Activated naive CD8-positive, alpha-beta T cell treated with anti-CD3 and anti-CD28 coated beads, Interleukin-2, amount 50 U/mL, for 16 hours (primary cell): Measurements from ENCODE around the gene ZNF212.
"Not testable (repeated sequence)": the region's sequence is repeated elsewhere in the genome, so short reads cannot be mapped to it uniquely, and the experiment has no call there.

Experiments used
- DNase-seq: peaks from one replicate; pipeline ENCODE4 v3.0.0-alpha.2; 2020; ENCODE audit warnings: low read depth, low spot score

The ZNF212 gene

DNA sequence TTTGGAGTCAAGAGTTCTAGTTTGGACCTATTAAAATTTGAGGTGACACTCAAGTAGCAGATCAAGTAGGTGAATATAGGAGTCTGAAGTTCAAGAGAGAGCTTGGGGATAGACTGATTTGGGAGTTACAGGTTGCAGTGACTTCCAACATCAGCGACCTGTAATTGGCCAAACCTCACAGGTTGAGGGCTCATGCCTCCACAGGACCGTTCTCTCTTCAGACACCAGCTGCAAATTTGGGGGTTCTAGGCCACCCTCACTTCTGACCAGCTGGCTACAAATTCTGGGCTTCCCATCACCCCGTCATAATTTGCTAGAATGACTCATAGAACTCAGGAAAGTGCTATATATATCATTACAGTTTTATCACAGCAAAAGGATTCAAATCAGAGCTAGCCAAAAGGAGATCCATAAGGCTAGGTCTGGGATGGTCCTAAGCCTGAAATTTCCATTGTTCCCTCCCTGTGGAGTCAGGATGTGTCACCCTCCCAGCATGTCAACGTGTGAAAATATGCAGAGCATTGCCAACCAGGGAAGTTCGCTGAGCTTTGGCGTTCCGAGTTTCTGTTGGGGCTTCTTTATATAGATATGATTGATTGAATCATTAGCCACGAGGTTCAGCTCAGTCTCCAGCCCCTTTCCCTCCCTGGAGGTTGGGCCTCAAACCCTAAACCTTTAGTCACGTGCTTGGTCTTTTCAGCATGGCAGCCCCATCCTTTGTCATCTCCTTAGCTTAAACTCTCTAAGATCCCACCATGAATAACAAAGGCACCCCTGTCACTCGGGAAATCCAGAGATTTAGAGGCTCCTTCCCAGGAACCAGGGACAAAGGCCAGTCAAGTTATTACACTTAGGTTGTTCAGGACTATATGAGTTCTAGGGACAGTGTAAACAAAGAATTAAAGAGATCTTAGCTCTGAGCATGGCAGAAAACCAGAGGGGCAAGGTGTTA is 20.7 kb upstream of the ZNF212 start:
- DNase-seq, result no peak

GRCh38 chr7:149220534-149220933 is 18.9 kb upstream of the ZNF212 start:
- DNase-seq, result no peak

DNA sequence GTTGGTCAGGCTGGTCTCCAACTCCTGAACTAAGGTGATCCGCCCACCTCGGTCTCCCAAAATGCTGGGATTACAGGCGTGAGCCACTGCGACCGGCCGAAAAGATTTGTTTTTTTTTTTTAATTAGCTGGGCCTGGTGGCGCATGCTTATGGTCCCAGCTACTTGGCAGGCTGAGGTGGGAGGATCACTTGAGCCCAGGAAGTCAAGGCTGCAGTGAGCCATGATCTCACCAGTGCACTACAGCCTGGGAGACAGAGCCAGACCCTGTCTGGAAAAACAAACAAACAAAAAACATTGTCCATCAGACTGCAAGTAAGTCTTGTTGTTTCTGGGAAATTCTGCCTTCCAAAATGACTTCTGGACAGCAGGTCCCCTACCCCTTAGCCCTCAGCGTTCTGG is 16.3 kb upstream of the ZNF212 start:
- no peak for DNase-seq

GRCh38 chr7:149223761-149224160 is 15.7 kb upstream of the ZNF212 start:
- no peak for DNase-seq

GRCh38 chr7:149224352-149224751 is 15.1 kb upstream of the ZNF212 start:
- no peak for DNase-seq

GRCh38 chr7:149225106-149225505 is 14.3 kb upstream of the ZNF212 start:
- DNase-seq, result no peak

DNA sequence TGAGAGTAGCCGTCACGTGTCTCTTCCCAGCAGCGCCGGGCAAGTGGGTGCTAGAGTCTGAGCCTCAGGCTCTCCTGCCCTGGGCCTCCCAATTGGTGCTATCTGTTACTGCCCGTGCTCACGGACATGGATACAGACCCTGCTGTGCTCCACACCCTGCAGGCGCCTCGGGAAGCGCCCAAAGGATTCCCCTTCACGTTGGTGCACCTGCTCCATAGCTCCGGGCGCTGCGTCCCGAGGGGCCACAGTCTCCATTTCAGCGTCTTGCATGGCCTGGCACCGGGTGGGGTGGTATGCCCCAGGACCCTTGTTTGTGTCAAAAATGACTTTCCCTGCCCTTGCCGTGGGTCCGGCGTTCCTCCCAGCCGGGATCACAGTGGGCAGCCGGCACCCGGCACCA is 13.8 kb upstream of the ZNF212 start:
- DNase-seq, result no peak

DNA sequence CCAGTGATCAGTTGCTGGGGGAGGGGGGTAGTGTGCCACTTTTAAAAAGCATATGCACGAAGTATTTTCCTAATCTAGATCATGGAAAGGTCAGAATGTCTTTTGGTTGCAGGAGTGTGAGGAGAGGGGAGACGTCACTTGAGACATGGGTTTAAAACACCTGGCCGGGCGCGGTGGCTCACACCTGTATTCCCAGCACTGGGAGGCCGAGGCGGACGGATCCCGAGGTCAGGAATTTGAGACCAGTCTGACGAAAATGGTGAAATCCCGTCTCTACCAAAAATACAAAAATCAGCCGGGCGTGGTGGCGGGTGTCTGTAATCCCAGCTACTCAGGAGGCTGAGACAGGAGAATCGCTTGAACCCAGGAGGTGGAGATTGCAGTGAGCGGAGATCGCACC is 13.1 kb upstream of the ZNF212 start:
- not testable (repeated sequence) for DNase-seq

DNA sequence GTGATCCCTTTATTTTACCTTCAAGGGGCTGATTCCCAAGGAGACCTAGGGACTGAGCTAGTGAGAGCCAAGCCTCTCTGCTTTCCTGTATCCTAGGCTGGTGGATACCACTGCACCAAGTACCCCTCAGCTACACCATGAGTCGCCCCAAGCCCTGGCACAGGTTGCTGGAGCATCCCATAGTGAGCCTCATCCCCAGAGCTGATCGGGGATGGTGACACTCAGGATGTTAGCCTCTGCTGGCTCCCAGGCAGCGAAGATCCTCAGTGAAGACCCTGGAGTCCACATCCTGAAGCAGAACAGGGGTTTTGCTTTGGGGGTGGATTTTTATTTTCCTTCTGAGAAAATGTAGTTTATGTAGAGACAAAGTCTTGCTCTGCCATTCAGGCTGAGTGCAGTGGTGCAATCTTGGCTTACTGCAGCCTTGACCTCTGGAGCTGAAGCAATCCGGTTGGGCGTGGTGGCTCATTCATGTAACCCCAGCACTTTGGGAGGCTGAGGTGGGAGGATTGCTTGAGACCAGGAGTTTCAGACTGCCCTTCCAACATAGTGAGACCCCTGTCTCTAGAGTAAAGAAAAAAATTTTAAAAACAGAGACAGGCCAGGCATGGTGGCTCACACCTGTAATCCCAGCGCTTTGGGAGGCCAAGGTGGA is 12.5 kb upstream of the ZNF212 start:
- no peak for DNase-seq

- DNase-seq, result no peak
Measured at GRCh38 chr7:149228831-149229471, 10.5 kb upstream of the ZNF212 start.

- DNase-seq, result no peak
Measured at GRCh38 chr7:149229526-149229925, 9.9 kb upstream of the ZNF212 start.

DNA sequence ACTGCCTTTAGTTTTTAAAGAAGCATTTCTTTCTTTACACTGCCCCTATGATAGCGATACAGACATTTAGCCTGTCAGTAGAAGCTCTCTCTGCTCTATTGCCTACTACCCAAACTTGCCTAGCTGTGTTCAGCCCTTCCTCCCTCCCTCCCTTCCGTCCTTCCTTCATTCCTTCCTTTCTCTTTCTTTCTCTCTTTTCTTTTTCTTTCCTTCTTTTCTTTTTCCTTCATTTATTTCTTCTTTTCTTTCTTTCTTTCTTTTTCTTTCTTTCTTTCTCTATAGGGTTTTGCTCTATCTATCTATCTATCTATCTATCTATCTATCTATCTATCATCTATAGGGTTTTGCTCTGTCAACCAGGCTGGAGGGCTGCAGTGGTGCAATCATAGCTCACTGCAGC is 7.1 kb upstream of the ZNF212 start:
- no peak for DNase-seq

DNA sequence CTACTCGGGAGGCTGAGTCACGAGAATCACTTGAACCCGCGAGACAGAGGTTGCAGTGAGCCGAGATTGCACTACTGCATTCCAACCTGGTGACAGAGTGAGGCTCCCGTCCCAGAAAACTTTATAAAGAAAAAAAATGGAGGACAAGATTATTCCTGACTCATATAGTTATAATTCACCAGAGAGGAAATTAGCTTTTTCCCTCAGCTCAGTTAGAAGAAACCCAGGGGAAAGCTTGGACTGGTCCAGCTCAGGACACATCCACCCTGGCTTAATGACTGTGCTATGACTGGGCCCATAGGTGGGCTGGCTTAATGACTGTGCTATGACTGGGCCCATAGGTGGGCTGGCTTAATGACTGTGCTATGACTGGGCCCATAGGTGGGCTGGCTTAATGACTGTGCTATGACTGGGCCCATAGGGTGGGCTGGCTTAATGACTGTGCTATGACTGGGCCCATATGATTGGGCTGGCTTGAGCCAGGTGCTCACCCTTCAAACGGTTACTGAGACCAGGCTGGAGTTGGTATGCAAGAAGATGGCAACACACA is 5.7 kb upstream of the ZNF212 start:
- not testable (repeated sequence) for DNase-seq

DNA sequence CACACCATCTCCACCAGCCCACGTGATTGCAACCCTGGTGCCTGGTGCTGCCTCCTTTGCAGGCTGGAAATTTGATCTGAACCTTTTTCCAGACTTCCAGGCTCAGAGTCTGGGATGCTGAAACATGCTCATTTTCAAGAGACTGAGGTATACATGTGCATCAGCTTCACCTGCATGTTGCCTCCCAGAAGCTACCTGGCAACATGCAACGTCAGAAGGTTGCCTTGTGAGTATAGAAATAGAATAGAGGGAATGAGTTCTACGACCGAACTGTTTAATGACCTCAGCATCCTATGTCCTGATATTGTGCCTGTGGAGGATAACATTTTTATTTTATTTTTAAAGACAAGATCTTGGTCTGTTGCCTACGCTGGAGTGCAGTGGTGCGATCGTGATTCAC is 1.9 kb upstream of the ZNF212 start:
- DNase-seq, result no peak

GRCh38 chr7:149238051-149238450 is 1.4 kb upstream of the ZNF212 start:
- DNase-seq, result no peak

DNA sequence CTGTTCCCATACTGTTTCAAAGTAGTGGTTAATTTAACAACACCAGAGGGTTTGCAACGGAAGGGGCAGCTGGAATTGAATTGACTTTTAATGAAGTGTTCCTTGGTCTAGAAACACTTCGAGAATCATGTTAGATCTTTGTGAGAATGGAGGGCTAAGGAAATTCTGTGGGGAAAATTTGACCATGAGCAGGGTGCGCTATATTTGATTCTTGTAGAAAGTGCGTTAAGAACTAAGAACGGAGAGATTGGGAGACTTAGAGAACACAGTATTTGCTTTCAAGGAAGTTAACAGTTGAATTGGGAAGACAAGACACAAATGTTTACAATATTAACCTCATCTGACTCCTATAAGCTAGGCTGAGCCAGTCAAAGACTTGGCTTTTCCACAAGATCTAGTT is 1.2 kb downstream of the ZNF212 start:
- no peak for DNase-seq

GRCh38 chr7:149241696-149242095 is 2.2 kb downstream of the ZNF212 start:
- DNase-seq, result no peak

DNA sequence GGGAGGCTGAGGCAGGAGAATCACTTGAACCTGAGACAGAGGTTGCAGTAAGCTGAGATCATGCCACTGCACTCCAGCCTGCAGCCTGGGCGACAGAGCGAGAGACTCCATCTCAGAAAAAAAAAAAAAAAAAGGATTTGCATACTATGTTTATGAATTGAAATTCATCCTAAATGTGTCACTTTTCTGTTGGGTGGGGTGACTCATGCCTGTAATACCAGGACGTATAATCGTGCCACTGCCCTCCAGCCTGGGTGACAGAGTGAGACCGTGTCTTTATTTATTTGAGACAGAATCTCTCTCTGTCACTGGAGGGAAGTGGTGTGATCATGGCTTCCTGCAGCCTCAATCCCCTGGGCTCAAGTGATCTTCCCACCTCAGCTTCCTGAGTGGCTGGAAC is 5.8 kb downstream of the ZNF212 start:
- DNase-seq, result no peak

- DNase-seq, result no peak
Measured at GRCh38 chr7:149245744-149246143, 6.3 kb downstream of the ZNF212 start.

- DNase-seq, result no peak
Measured at GRCh38 chr7:149248777-149249176, 9.3 kb downstream of the ZNF212 start.

DNA sequence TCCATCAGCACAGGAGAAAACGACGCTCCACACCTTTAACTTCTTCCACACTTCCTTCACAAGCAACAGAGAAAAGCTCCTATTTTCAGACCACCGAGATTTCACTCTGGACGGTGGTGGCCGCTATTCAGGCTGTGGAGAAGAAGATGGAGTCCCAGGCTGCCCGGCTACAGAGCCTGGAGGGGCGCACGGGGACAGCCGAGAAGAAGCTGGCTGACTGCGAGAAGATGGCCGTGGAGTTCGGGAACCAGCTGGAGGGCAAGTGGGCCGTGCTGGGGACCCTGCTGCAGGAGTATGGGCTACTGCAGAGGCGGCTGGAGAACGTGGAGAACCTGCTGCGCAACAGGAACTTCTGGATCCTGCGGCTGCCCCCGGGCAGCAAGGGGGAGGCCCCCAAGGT is 10.7 kb downstream of the ZNF212 start:
- DNase-seq, result not testable (repeated sequence)

DNA sequence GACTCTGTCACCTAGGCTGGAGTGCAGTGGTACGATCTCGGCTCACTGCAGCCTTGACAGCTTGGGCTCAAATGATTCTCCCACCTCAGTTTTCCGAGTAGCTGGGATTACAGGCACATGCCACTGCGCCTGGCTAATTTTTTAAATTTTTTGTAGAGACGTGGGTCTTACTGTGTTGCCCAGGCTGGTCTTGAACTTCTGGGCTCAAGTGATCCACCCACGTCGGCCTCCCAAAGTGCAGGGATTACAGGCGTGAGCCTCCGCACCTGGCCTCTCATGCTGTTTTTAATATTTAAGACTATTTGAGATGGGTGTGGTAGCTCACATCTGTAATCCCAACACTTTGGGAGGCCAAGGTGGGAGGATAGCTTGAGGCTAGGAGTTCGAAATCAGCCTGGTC is 12.1 kb downstream of the ZNF212 start:
- not testable (repeated sequence) for DNase-seq
